SK-N-SH treated with all-trans-retinoic acid at 6 μM for 48 hours (cell line): ENCODE data around the gene DDAH1.
A peak's percentile ranks its signal among the peaks of the same experiment; 100 is the strongest.

Source experiments
- ARNTL ChIP-seq: fragments of 450-650 bp; formaldehyde crosslinking; IDR thresholded peaks from 2 replicates; pipeline ENCODE4 v1.5.0; 2020; ENCODE audit warnings: low read depth, mild to moderate bottlenecking, moderate library complexity, borderline replicate concordance
- POU6F1 ChIP-seq: fragments of 250-450 bp; sonication (Bioruptor Pico); IDR thresholded peaks from 2 replicates; pipeline ENCODE4 v1.8.0; 2021; ENCODE audit warnings: low read depth, mild to moderate bottlenecking, moderate library complexity, borderline replicate concordance
- RARB ChIP-seq: fragments of 250-450 bp; sonication (Bioruptor Pico); IDR thresholded peaks from 2 replicates; pipeline ENCODE4 v1.8.0; 2021; ENCODE audit warnings: mild to moderate bottlenecking, moderate library complexity
- TOX ChIP-seq: fragments of 250-450 bp; sonication (Bioruptor Pico); IDR thresholded peaks from 2 replicates; pipeline ENCODE4 v1.8.0; 2021; ENCODE audit warnings: mild to moderate bottlenecking, moderate library complexity, borderline replicate concordance
- ZC3H10 ChIP-seq: fragments of 250-450 bp; sonication (Bioruptor Pico); IDR thresholded peaks from 2 replicates; pipeline ENCODE4 v1.5.1; 2021; ENCODE audit warnings: mild to moderate bottlenecking, moderate library complexity
- ZFP3 ChIP-seq: fragments of 250-450 bp; sonication (Bioruptor Pico); IDR thresholded peaks from 2 replicates; pipeline ENCODE4 v1.5.0; 2020; ENCODE audit warnings: mild to moderate bottlenecking, moderate library complexity
- ZFP30 ChIP-seq: fragments of 450-650 bp; formaldehyde crosslinking; IDR thresholded peaks from 2 replicates; pipeline ENCODE4 v1.5.0; 2022; ENCODE audit warnings: mild to moderate bottlenecking, moderate library complexity
- ZNF8 ChIP-seq: fragments of 450-650 bp; formaldehyde crosslinking; IDR thresholded peaks from 2 replicates; pipeline ENCODE4 v1.5.0; 2020; ENCODE audit warnings: mild to moderate bottlenecking, moderate library complexity
- TF ChIP-seq, protein P1 (sequence below): fragments of 250-450 bp; sonication (Bioruptor Pico); IDR thresholded peaks from 2 replicates; pipeline ENCODE4 v1.8.0; 2020; ENCODE audit warnings: mild to moderate bottlenecking, moderate library complexity, borderline replicate concordance
- TF ChIP-seq, protein P2 (sequence below): fragments of 250-450 bp; sonication (Bioruptor Pico); IDR thresholded peaks from 2 replicates; pipeline ENCODE4 v1.5.1; 2020; ENCODE audit warnings: low read depth, mild to moderate bottlenecking, moderate library complexity

DNA sequence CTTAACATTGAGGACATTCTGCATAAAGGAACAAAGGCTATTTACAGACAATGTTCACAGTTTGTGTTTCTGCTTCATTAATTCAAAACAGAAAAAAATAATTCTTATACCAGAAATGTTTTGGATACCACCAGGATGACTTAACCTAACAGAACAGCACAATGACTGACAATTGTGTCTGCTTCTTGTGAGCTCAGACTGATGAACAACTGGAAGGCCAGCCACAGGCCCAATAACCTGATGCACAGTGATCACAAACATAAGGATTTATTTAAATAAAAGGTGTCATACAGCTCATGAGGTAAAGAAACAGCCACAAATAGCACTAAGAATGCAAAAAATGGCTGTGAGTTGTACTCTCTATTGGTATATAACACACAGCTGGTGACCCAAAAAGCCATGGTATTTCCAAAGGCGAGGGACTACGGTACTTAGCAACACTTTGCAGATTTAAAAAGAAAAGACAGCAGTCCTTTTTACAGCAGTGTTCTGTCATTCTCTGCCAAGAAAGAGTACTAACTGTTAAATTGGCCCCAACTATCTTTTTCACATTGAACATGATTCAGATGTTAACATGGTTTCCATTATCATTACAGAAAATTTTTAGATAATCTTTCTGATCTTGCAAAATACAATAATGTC lies 32.1 kb upstream of the DDAH1 start:
- TF ChIP-seq TOX (no peak), ZFP30 (CRISPR knock-in tag) (no peak), ARNTL (no peak), RARB (CRISPR knock-in tag) (no peak), ZC3H10 (CRISPR knock-in tag) (no peak), ZFP3 (CRISPR knock-in tag) (no peak), ZNF8 (CRISPR knock-in tag) (peak; percentile 27; the same call in 1 of the 2 replicates), POU6F1 (CRISPR knock-in tag) (no peak)
- TF ChIP-seq, protein P1, sequence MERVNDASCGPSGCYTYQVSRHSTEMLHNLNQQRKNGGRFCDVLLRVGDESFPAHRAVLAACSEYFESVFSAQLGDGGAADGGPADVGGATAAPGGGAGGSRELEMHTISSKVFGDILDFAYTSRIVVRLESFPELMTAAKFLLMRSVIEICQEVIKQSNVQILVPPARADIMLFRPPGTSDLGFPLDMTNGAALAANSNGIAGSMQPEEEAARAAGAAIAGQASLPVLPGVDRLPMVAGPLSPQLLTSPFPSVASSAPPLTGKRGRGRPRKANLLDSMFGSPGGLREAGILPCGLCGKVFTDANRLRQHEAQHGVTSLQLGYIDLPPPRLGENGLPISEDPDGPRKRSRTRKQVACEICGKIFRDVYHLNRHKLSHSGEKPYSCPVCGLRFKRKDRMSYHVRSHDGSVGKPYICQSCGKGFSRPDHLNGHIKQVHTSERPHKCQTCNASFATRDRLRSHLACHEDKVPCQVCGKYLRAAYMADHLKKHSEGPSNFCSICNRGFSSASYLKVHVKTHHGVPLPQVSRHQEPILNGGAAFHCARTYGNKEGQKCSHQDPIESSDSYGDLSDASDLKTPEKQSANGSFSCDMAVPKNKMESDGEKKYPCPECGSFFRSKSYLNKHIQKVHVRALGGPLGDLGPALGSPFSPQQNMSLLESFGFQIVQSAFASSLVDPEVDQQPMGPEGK (CRISPR knock-in tag), result no peak
- TF ChIP-seq, protein P2, sequence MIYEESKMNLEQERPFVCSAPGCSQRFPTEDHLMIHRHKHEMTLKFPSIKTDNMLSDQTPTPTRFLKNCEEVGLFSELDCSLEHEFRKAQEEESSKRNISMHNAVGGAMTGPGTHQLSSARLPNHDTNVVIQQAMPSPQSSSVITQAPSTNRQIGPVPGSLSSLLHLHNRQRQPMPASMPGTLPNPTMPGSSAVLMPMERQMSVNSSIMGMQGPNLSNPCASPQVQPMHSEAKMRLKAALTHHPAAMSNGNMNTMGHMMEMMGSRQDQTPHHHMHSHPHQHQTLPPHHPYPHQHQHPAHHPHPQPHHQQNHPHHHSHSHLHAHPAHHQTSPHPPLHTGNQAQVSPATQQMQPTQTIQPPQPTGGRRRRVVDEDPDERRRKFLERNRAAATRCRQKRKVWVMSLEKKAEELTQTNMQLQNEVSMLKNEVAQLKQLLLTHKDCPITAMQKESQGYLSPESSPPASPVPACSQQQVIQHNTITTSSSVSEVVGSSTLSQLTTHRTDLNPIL (CRISPR knock-in tag), result no peak
